ENCODE results near the gene EIF4E1B.
"Not testable (repeated sequence)": the region's sequence is repeated elsewhere in the genome, so short reads cannot be mapped to it uniquely, and the experiment has no call there.

Gene EIF4E1B

GRCh38 chr5:176596069-176596644 is 34.3 kb upstream of the EIF4E1B start:
- Histone ChIP-seq H2BK120ac (ENCODE audit: insufficient read depth, low read length, poor library complexity) (no peak overlapping the region), H2BK5ac (ENCODE audit: low read depth, low read length, poor library complexity) (no peak overlapping the region), H4K8ac (ENCODE audit: low read depth, low read length) (no peak overlapping the region), H3K79me2 (ENCODE audit: control insufficient read depth, insufficient read depth, low read length, poor library complexity) (no peaks in the 10 kb centered on the region), H4K91ac (ENCODE audit: low read depth, low read length) (no peak overlapping the region), H2AK5ac (ENCODE audit: low read length) (no peak overlapping the region), H4K12ac (ENCODE audit: low read depth, low read length) (no peak overlapping the region), H3K23ac (ENCODE audit: low read length) (no peak overlapping the region), H3K9ac (ENCODE audit: low read length) (no peak overlapping the region), H3K27me3 (ENCODE audit: insufficient read depth, low read length) (no peaks in the 10 kb centered on the region), H3K36me3 (ENCODE audit: control insufficient read depth in 1 of 2, insufficient read depth in 2 of 2, low read length in 2 of 2) (no peaks in the 10 kb centered on the region), H3K27ac (ENCODE audit: low read depth, low read length) (no peak overlapping the region), H3K4ac (ENCODE audit: low read depth, low read length) (no peak overlapping the region), H3K18ac (ENCODE audit: low read length) (no peak overlapping the region), H3K4me3 (ENCODE audit: low read depth, low read length) (no peak overlapping the region), H3K79me1 (ENCODE audit: low read length) (no peaks in the 10 kb centered on the region), H3K4me1 (ENCODE audit: control insufficient read depth in 1 of 2, insufficient read depth in 2 of 2, low read length in 2 of 2) (no peaks in the 10 kb centered on the region), H3K9me3 (ENCODE audit: insufficient read depth, low read depth, low read length) (peaks cover 17% of the 10 kb centered on the region), H2AFZ (ENCODE audit: insufficient read depth, low read length, poor library complexity) (no peak overlapping the region), H3K14ac (ENCODE audit: low read length) (no peak overlapping the region), H3K4me2 (ENCODE audit: low read length) (no peak overlapping the region), H2BK12ac (ENCODE audit: low read length) (no peak overlapping the region)
- WGBS (ENCODE audit: extremely low coverage, insufficient coverage, insufficient read length): no CpG with 5 or more reads among the region's 23 CpGs
- no peak for DNase-seq

GRCh38 chr5:176596689-176597416 is 33.6 kb upstream of the EIF4E1B start:
- no peak overlapping the region for H4K8ac ChIP-seq (ENCODE audit: low read depth, low read length)
- no peak overlapping the region for H3K27ac ChIP-seq (ENCODE audit: low read depth, low read length)
- no peak overlapping the region for H2AFZ ChIP-seq (ENCODE audit: insufficient read depth, low read length, poor library complexity)

GRCh38 chr5:176597417-176598389 is 32.8 kb upstream of the EIF4E1B start:
- H2AFZ ChIP-seq (ENCODE audit: insufficient read depth, low read length, poor library complexity): no peak overlapping the region
- H2AK5ac ChIP-seq (ENCODE audit: low read length): no peak overlapping the region
- peaks cover 6% of the 10 kb centered on the region for H3K9me3 ChIP-seq (ENCODE audit: insufficient read depth, low read depth, low read length)
- H3K36me3 ChIP-seq (ENCODE audit: control insufficient read depth in 1 of 2, insufficient read depth in 2 of 2, low read length in 2 of 2): no peaks in the 10 kb centered on the region
- no peak overlapping the region for H3K27ac ChIP-seq (ENCODE audit: low read depth, low read length)
- H3K4me1 ChIP-seq (ENCODE audit: control insufficient read depth in 1 of 2, insufficient read depth in 2 of 2, low read length in 2 of 2): no peaks in the 10 kb centered on the region
- H3K79me1 ChIP-seq (ENCODE audit: low read length): no peaks in the 10 kb centered on the region
- no peak overlapping the region for H2BK120ac ChIP-seq (ENCODE audit: insufficient read depth, low read length, poor library complexity)
- no peaks in the 10 kb centered on the region for H3K79me2 ChIP-seq (ENCODE audit: control insufficient read depth, insufficient read depth, low read length, poor library complexity)
- H3K4me3 ChIP-seq (ENCODE audit: low read depth, low read length): no peak overlapping the region
- H3K4ac ChIP-seq (ENCODE audit: low read depth, low read length): no peak overlapping the region
- no peak overlapping the region for H4K12ac ChIP-seq (ENCODE audit: low read depth, low read length)
- no peak overlapping the region for H3K23ac ChIP-seq (ENCODE audit: low read length)
- H3K14ac ChIP-seq (ENCODE audit: low read length): no peak overlapping the region
- H2BK12ac ChIP-seq (ENCODE audit: low read length): no peak overlapping the region
- H3K27me3 ChIP-seq (ENCODE audit: insufficient read depth, low read length): no peaks in the 10 kb centered on the region
- H2BK5ac ChIP-seq (ENCODE audit: low read depth, low read length, poor library complexity): no peak overlapping the region
- H3K9ac ChIP-seq (ENCODE audit: low read length): no peak overlapping the region
- no peak overlapping the region for H4K8ac ChIP-seq (ENCODE audit: low read depth, low read length)
- no CpG with 5 or more reads among the region's 47 CpGs for WGBS (ENCODE audit: extremely low coverage, insufficient coverage, insufficient read length)
- no peak overlapping the region for H4K91ac ChIP-seq (ENCODE audit: low read depth, low read length)
- no peak overlapping the region for H3K18ac ChIP-seq (ENCODE audit: low read length)
- no peak for DNase-seq
- H3K4me2 ChIP-seq (ENCODE audit: low read length): peak overlapping the region; percentile 64

More at GRCh38 chr5:176596689-176597416, 33.6 kb upstream of the EIF4E1B start:
- H3K36me3 ChIP-seq (ENCODE audit: control insufficient read depth in 1 of 2, insufficient read depth in 2 of 2, low read length in 2 of 2): no peaks in the 10 kb centered on the region
- no peak overlapping the region for H4K91ac ChIP-seq (ENCODE audit: low read depth, low read length)
- no peak overlapping the region for H4K12ac ChIP-seq (ENCODE audit: low read depth, low read length)
- no peaks in the 10 kb centered on the region for H3K4me1 ChIP-seq (ENCODE audit: control insufficient read depth in 1 of 2, insufficient read depth in 2 of 2, low read length in 2 of 2)
- H3K27me3 ChIP-seq (ENCODE audit: insufficient read depth, low read length): no peaks in the 10 kb centered on the region
- H3K9ac ChIP-seq (ENCODE audit: low read length): no peak overlapping the region
- no peak overlapping the region for H2BK120ac ChIP-seq (ENCODE audit: insufficient read depth, low read length, poor library complexity)
- H3K4me3 ChIP-seq (ENCODE audit: low read depth, low read length): peak overlapping the region; percentile 24
- WGBS (ENCODE audit: extremely low coverage, insufficient coverage, insufficient read length): no CpG with 5 or more reads among the region's 98 CpGs
- H3K79me1 ChIP-seq (ENCODE audit: low read length): no peaks in the 10 kb centered on the region
- no peak overlapping the region for H3K18ac ChIP-seq (ENCODE audit: low read length)
- H3K23ac ChIP-seq (ENCODE audit: low read length): no peak overlapping the region
- no peaks in the 10 kb centered on the region for H3K79me2 ChIP-seq (ENCODE audit: control insufficient read depth, insufficient read depth, low read length, poor library complexity)
- no peak overlapping the region for H2AK5ac ChIP-seq (ENCODE audit: low read length)
- peak overlapping the region; percentile 64 for H3K4me2 ChIP-seq (ENCODE audit: low read length)
- H2BK12ac ChIP-seq (ENCODE audit: low read length): no peak overlapping the region
- H3K4ac ChIP-seq (ENCODE audit: low read depth, low read length): no peak overlapping the region
- H3K14ac ChIP-seq (ENCODE audit: low read length): no peak overlapping the region
- peaks cover 12% of the 10 kb centered on the region for H3K9me3 ChIP-seq (ENCODE audit: insufficient read depth, low read depth, low read length)
- peak; percentile 31 to 57 for DNase-seq
- no peak overlapping the region for H2BK5ac ChIP-seq (ENCODE audit: low read depth, low read length, poor library complexity)

- not testable (repeated sequence) for H3K14ac ChIP-seq (ENCODE audit: low read length); DNase-seq; H3K9ac ChIP-seq (ENCODE audit: low read length); H3K4me3 ChIP-seq (ENCODE audit: low read depth, low read length); H3K36me3 ChIP-seq (ENCODE audit: control insufficient read depth in 1 of 2, insufficient read depth in 2 of 2, low read length in 2 of 2); H3K79me2 ChIP-seq (ENCODE audit: control insufficient read depth, insufficient read depth, low read length, poor library complexity); H2BK120ac ChIP-seq (ENCODE audit: insufficient read depth, low read length, poor library complexity); H4K12ac ChIP-seq (ENCODE audit: low read depth, low read length); H3K4me1 ChIP-seq (ENCODE audit: control insufficient read depth in 1 of 2, insufficient read depth in 2 of 2, low read length in 2 of 2); H2BK5ac ChIP-seq (ENCODE audit: low read depth, low read length, poor library complexity); H2AK5ac ChIP-seq (ENCODE audit: low read length); H2AFZ ChIP-seq (ENCODE audit: insufficient read depth, low read length, poor library complexity); H2BK12ac ChIP-seq (ENCODE audit: low read length); H3K18ac ChIP-seq (ENCODE audit: low read length); H3K23ac ChIP-seq (ENCODE audit: low read length); H3K27me3 ChIP-seq (ENCODE audit: insufficient read depth, low read length); H3K4ac ChIP-seq (ENCODE audit: low read depth, low read length); H3K9me3 ChIP-seq (ENCODE audit: insufficient read depth, low read depth, low read length); H4K8ac ChIP-seq (ENCODE audit: low read depth, low read length); H4K91ac ChIP-seq (ENCODE audit: low read depth, low read length); H3K27ac ChIP-seq (ENCODE audit: low read depth, low read length); H3K4me2 ChIP-seq (ENCODE audit: low read length); H3K79me1 ChIP-seq (ENCODE audit: low read length)
- WGBS (ENCODE audit: extremely low coverage, insufficient coverage, insufficient read length): no CpG with 5 or more reads among the region's 19 CpGs
Observed at GRCh38 chr5:176599749-176600430, 30.6 kb upstream of the EIF4E1B start.

Measured in trophoblast cell (in vitro differentiated cells and primary cell).